ENCODE data around the gene GPR35.

GPR35 gene

DNA sequence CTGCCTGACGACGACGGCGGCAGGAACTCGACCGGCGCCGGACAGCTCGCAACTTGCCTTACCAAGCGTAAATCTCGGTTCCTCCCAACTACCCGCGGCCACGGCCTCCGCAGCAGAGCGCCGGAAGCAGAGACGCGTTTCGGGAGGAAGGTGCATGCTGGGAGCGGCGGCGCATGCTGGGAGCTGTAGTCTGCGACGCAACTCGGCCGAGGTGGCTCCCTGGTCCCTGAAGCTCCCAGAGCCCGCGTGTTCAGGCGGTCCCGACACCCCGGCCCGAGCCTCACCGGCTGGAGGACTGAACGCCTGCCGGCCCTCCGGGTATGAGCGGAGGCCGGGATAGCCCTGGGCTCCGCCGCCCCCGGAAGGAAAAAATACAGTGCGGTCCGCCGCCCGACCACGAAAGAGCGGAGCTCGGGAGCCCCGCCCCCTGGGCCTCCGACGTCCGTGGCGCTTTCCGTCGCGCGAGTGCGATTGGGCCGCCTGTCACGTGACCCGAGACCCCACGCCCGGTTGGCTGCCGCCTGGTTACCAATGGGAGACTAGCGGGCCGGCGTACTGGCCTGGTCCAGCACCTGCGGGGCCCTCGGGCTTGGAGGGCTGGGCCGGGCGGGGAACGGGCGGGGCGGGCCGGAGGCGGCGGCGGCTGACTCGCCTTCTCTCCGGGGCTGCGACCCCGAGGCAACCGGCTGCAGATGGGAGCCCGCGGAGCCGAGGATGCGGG is 38.9 kb upstream of the GPR35 start, which contains the start of gene CAPN10:
CAPN10 (plus strand) TSS at position 537 of the 721 bp plus-strand sequence; CDS start at position 715, 178 bp downstream.
- peak; percentile 17; the same call in 1 of the 2 replicates for TF ChIP-seq ZNF8 (CRISPR knock-in tag; IDR thresholded peaks at IDR 0.05)
- no peak for TF ChIP-seq PATZ1 (CRISPR knock-in tag; IDR thresholded peaks at IDR 0.05; ENCODE audit: borderline replicate concordance)
- peak; percentile 96 for ATAC-seq

- TF ChIP-seq, protein P1, sequence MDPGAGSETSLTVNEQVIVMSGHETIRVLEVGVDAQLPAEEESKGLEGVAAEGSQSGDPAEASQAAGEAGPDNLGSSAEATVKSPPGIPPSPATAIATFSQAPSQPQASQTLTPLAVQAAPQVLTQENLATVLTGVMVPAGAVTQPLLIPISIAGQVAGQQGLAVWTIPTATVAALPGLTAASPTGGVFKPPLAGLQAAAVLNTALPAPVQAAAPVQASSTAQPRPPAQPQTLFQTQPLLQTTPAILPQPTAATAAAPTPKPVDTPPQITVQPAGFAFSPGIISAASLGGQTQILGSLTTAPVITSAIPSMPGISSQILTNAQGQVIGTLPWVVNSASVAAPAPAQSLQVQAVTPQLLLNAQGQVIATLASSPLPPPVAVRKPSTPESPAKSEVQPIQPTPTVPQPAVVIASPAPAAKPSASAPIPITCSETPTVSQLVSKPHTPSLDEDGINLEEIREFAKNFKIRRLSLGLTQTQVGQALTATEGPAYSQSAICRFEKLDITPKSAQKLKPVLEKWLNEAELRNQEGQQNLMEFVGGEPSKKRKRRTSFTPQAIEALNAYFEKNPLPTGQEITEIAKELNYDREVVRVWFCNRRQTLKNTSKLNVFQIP (CRISPR knock-in tag; IDR thresholded peaks at IDR 0.05; ENCODE audit: borderline replicate concordance, low read depth), result no peak
- TF ChIP-seq TCF4 (CRISPR knock-in tag; IDR thresholded peaks at IDR 0.05; ENCODE audit: borderline replicate concordance) (no peak), CSRNP3 (CRISPR knock-in tag; IDR thresholded peaks at IDR 0.05) (no peak), ZNF70 (CRISPR knock-in tag; IDR thresholded peaks at IDR 0.05) (no peak), OSR1 (CRISPR knock-in tag; IDR thresholded peaks at IDR 0.05) (no peak), ZC3H10 (CRISPR knock-in tag; IDR thresholded peaks at IDR 0.05) (no peak), PPARA (CRISPR knock-in tag; IDR thresholded peaks at IDR 0.05; ENCODE audit: borderline replicate concordance) (no peak), RARB (CRISPR knock-in tag; IDR thresholded peaks at IDR 0.05) (no peak), SNAI2 (CRISPR knock-in tag; IDR thresholded peaks at IDR 0.05) (no peak), TOX (CRISPR knock-in tag; IDR thresholded peaks at IDR 0.05; ENCODE audit: borderline replicate concordance) (no peak), CSDC2 (CRISPR knock-in tag; IDR thresholded peaks at IDR 0.05) (no peak), PATZ1 (CRISPR knock-in tag; IDR thresholded peaks at IDR 0.05; ENCODE audit: borderline replicate concordance) (no peak)
- peak; percentile 51 for ATAC-seq
Measured at GRCh38 chr2:240586919-240587800, 38.1 kb upstream of the GPR35 start.

DNA sequence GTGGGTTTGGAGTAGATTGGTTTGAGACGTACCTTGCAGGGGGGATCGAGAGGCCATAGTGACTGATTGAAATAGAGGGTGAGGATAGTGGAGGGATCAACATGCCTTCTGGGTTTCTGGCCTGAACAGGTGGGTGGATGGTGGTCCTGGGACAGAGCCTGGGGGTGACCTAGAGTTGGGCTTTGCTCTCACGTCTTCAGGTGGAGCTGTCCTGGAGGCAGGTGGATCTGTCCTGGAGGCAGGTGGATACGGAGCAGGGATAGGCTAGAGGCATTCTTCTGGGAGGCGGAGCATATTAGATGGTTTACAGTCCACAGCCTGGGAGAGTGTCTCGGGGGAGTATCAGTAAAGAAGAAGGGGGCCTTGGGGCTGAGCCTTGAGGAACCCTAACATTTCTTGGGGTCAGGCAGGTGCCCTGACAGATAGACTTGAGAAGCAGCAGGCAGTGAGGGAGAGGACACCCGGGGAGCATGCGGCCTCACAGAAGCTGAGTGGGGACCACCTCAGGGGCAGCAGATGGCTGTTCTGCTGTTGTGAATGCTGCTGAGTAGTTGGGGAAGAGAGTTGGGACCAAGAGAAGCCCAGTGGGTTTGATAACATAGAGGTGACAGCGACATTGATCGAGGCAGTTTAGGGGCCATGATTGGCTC is 37.1 kb upstream of the GPR35 start:
- ATAC-seq, result no peak
- TF ChIP-seq SNAI2 (CRISPR knock-in tag; IDR thresholded peaks at IDR 0.05), result no peak
- TF ChIP-seq TCF4 (CRISPR knock-in tag; IDR thresholded peaks at IDR 0.05; ENCODE audit: borderline replicate concordance), result no peak
- TF ChIP-seq ARNTL (CRISPR knock-in tag; IDR thresholded peaks at IDR 0.05; ENCODE audit: borderline replicate concordance, low read depth), result no peak
- TF ChIP-seq ZFP30 (CRISPR knock-in tag; IDR thresholded peaks at IDR 0.05), result no peak
- TF ChIP-seq CREB5 (CRISPR knock-in tag; IDR thresholded peaks at IDR 0.05; ENCODE audit: low read depth), result no peak
- no peak for TF ChIP-seq PATZ1 (CRISPR knock-in tag; IDR thresholded peaks at IDR 0.05; ENCODE audit: borderline replicate concordance)
- TF ChIP-seq ZNF565 (CRISPR knock-in tag; conservative IDR thresholded peaks at IDR 0.05; ENCODE audit: low read depth), result no peak
